ENCODE measurements around the gene ADARB2.

Gene ADARB2

GRCh38 chr10:1132584-1132983 lies 604.7 kb downstream of the ADARB2 start:
- no peak for DNase-seq

GRCh38 chr10:1130995-1131790 lies 606.1 kb downstream of the ADARB2 start:
- DNase-seq = no peak

GRCh38 chr10:1130226-1130625 lies 607.1 kb downstream of the ADARB2 start:
- no peak for DNase-seq

GRCh38 chr10:1128649-1129048 lies 608.7 kb downstream of the ADARB2 start:
- no peak for DNase-seq

- no peak for DNase-seq
These were observed 609.2 kb downstream of the ADARB2 start for GRCh38 chr10:1128115-1128514.

GRCh38 chr10:1127629-1128028 lies 609.7 kb downstream of the ADARB2 start:
- no peak for DNase-seq

Data from NCI-H1105 treated with DMSO at 0.1 percent for 48 hours (cell line).